A549 (cell line): ENCODE measurements around the gene D2HGDH. TPM values are rescaled to one million over a fixed set of nuclear protein-coding genes. Genes with fewer than 3 reads are reported as not detected.
A peak's percentile ranks its signal among the peaks of the same experiment; 100 is the strongest.

ENCODE experiments used
- ATAC-seq, 2 experiments: fragments of 200-7000 bp in 1 of 2; fragments of >200 bp in 1 of 2; cut with Nextera tagmentation in 1 of 2; cut with Tn5 transposase in 1 of 2; 3 replicates each; pipeline versions ENCODE4 v1.8.0 to v1.9.1; 2018 to 2020; ENCODE audit warnings: mild to moderate bottlenecking in 1 of 2, moderate library complexity in 1 of 2
- CTCF ChIA-PET: fragments of 300-600 bp; sonication (Branson Sonifier 250); formaldehyde crosslinking; extraction: SDS; loops from one replicate; lab custom pipeline; 2021; ENCODE audit warnings: antibody characterized with exemption, inconsistent platforms; lab: Yijun Ruan, JAX
- POLR2A ChIA-PET: fragments of 350-600 bp; formaldehyde crosslinking; extraction: SDS; loops from one replicate; lab custom pipeline; 2021; ENCODE audit warnings: antibody characterized with exemption, inconsistent platforms; lab: Yijun Ruan, JAX
- DNase-seq, 2 experiments: peaks; one replicate each; pipeline versions ENCODE4 v3.0.0 to v3.0.0-alpha.2; 2011 to 2016; ENCODE audit warnings: low read depth in 1 of 2, low spot score in 1 of 2
- FAIRE-seq: peaks from 2 replicates; lab custom pipeline; 2011; peaks lifted over from hg19 to GRCh38; lab: Jason Lieb, UNC
- H3K27ac ChIP-seq, 2 experiments: fragments of >200 bp; sonication (Bioruptor Twin); formaldehyde crosslinking; 3 replicates each; pipeline ENCODE4 v1.5.1; 2016 to 2017
- H3K4me1 ChIP-seq: fragments of >200 bp; sonication (Bioruptor Twin); formaldehyde crosslinking; 3 replicates; pipeline ENCODE4 v1.6.1; 2016
- H3K4me2 ChIP-seq: fragments of >200 bp; sonication (Bioruptor Twin); formaldehyde crosslinking; 3 replicates; pipeline ENCODE4 v1.6.1; 2016
- H3K4me3 ChIP-seq: fragments of >200 bp; sonication (Bioruptor Twin); formaldehyde crosslinking; 3 replicates; pipeline ENCODE4 v1.5.1; 2016
- H3K9me3 ChIP-seq: fragments of >200 bp; sonication (Bioruptor Twin); formaldehyde crosslinking; 3 replicates; pipeline ENCODE4 v1.6.1; 2016
- CHD2 ChIP-seq: fragments of 150-350 bp; IDR thresholded peaks from 2 replicates; pipeline ENCODE4 v1.6.1; 2014; ENCODE audit warnings: low read length; ENCODE audit not compliant: partially characterized antibody
- CHD4 ChIP-seq: fragments of 200-600 bp; sonication (generic); IDR thresholded peaks from 2 replicates; pipeline ENCODE4 v1.6.1; 2016; ENCODE audit warnings: antibody characterized with exemption, mild to moderate bottlenecking, borderline replicate concordance
- ELK1 ChIP-seq: fragments of 150-350 bp; IDR thresholded peaks from 2 replicates; pipeline ENCODE4 v1.6.1; 2014; ENCODE audit warnings: low read depth, mild to moderate bottlenecking, low read length
- FOSL2 ChIP-seq, 2 experiments: fragments of 450-650 bp in 1 of 2; fragments of >200 bp in 1 of 2; sonication (Bioruptor Twin) in 1 of 2; formaldehyde crosslinking; IDR thresholded peaks; 2 replicates each; pipeline versions ENCODE4 v1.5.0 to v1.6.1; 2016 to 2020; ENCODE audit warnings: mild to moderate bottlenecking in 1 of 2, moderate library complexity in 1 of 2
- GATA3 ChIP-seq: IDR thresholded peaks from 2 replicates; pipeline ENCODE4 v1.6.1; 2012; ENCODE audit warnings: borderline replicate concordance
- HEYL ChIP-seq: fragments of 250-450 bp; sonication (Bioruptor Pico); IDR thresholded peaks from 2 replicates; pipeline ENCODE4 v1.8.0; 2021; ENCODE audit warnings: mild to moderate bottlenecking, moderate library complexity
- HOXB13 ChIP-seq: fragments of 250-450 bp; sonication (Bioruptor Pico); IDR thresholded peaks from 2 replicates; pipeline ENCODE4 v1.5.0; 2020; ENCODE audit warnings: low read depth, mild to moderate bottlenecking, moderate library complexity
- JUN ChIP-seq, 2 experiments: fragments of >200 bp; sonication (Bioruptor Twin); formaldehyde crosslinking; IDR thresholded peaks; 2 replicates in 1 of 2; 3 replicates in 1 of 2; pipeline ENCODE4 v1.6.1; 2016 to 2017
- JUNB ChIP-seq: fragments of >200 bp; sonication (Bioruptor Twin); formaldehyde crosslinking; IDR thresholded peaks from 2 replicates; pipeline ENCODE4 v1.6.1; 2016
- KDM1A ChIP-seq: fragments of 200-600 bp; sonication (generic); IDR thresholded peaks from 2 replicates; pipeline ENCODE4 v1.6.1; 2016; ENCODE audit warnings: low read depth, mild to moderate bottlenecking
- MAX ChIP-seq: IDR thresholded peaks from 2 replicates; pipeline ENCODE4 v1.6.1; 2012
- PBX3 ChIP-seq: IDR thresholded peaks from 2 replicates; pipeline ENCODE4 v1.6.1; 2012
- POLR2A ChIP-seq: IDR thresholded peaks from 2 replicates; pipeline ENCODE4 v1.6.1; 2012; ENCODE audit warnings: mild to moderate bottlenecking, low read length
- RCOR1 ChIP-seq: fragments of 150-350 bp; IDR thresholded peaks from 2 replicates; pipeline ENCODE4 v1.6.1; 2014; ENCODE audit warnings: antibody characterized with exemption, low read length, low read depth
- SMC3 ChIP-seq: fragments of >200 bp; sonication (Bioruptor Twin); formaldehyde crosslinking; IDR thresholded peaks from 3 replicates; pipeline ENCODE4 v1.6.1; 2018; ENCODE audit warnings: inconsistent platforms
- SREBF2 ChIP-seq: fragments of 450-650 bp; IDR thresholded peaks from 2 replicates; pipeline ENCODE4 v1.6.1; 2014; ENCODE audit warnings: mild to moderate bottlenecking, moderate library complexity
- USF2 ChIP-seq: fragments of 450-650 bp; IDR thresholded peaks from 2 replicates; pipeline ENCODE4 v1.6.1; 2014; ENCODE audit warnings: antibody characterized with exemption
- WGBS: methylation state at CpG from one replicate; pipeline ENCODE4 v1.1.6; 2017; ENCODE audit errors: missing lambda C conversion rate; 5-methylcytosine and 5-hydroxymethylcytosine counted together
- polyA plus RNA-seq, 4 experiments: library from polyadenylated mRNA; depleted of rRNA in 3 of 4; stranded (reverse); fragments of >200 nt; fragmentation: RNase III in 1 of 4; extraction: RNeasy Plus Mini Kit Qiagen cat#74134 plus additional on column Dnase treatment in 1 of 4; gene quantifications; 2 replicates in 3 of 4; 3 replicates in 1 of 4; pipeline ENCODE4 v1.2.3, GENCODE V29; 2011 to 2017

The D2HGDH gene
- polyA plus RNA-seq, 2 of the 4 experiments (the other 2 are of a cell fraction), result 6.5 to 18.5 TPM

GRCh38 chr2:241722896-241723454 is 11.5 kb upstream of the D2HGDH start:
- CTCF ChIA-PET, result interaction anchor here (1.4 to 2.6 kb wide), 2 partner anchors 9 to 11 kb away, joined by 7 to 11 read pairs; partner anchors contain the start of gene D2HGDH
- H3K9me3 ChIP-seq, result peaks cover 14% of the 10 kb centered on the region
- no peak for ATAC-seq
- no peak overlapping the region for H3K4me2 ChIP-seq
- TF ChIP-seq JUN (IDR thresholded peaks at IDR 0.05) (no peak), HOXB13 (CRISPR knock-in tag) (no peak), MAX (no peak), CHD2 (no peak), GATA3 (no peak), KDM1A (no peak), JUNB (no peak), RCOR1 (no peak)
- DNase-seq, result no peak
- no peak overlapping the region for H3K27ac ChIP-seq
- POLR2A ChIA-PET, result no interaction called here
- H3K4me3 ChIP-seq, result no peak overlapping the region
- no peak for FAIRE-seq
- WGBS, result 98% methylated on average over 17 of the region's 21 CpGs
- H3K4me1 ChIP-seq, result no peaks in the 10 kb centered on the region

- no peak for DNase-seq
- no peak overlapping the region for H3K4me2 ChIP-seq
- WGBS, result 93% methylated on average over 39 of the region's 41 CpGs
- H3K4me3 ChIP-seq, result no peak overlapping the region
- H3K9me3 ChIP-seq, result peaks cover 14% of the 10 kb centered on the region
- ChIA-PET CTCF (interaction anchor here (0.9 to 2.6 kb wide), 4 partner anchors 8 to 154 kb away, joined by 3 to 11 read pairs (median 3); partner anchors contain the start of gene D2HGDH), POLR2A (no interaction called here)
- peak in 1 of 2 experiments; percentile 37; a peak in 3 of 6 replicates for ATAC-seq
- no peak for TF ChIP-seq SREBF2
- no peak for TF ChIP-seq PBX3
- TF ChIP-seq POLR2A, result no peak
- H3K4me1 ChIP-seq, result no peaks in the 10 kb centered on the region
- FAIRE-seq, result no peak
- H3K27ac ChIP-seq, result no peak overlapping the region
Observed at GRCh38 chr2:241724259-241724974, 10.0 kb upstream of the D2HGDH start.

GRCh38 chr2:241724975-241725870 is 9.2 kb upstream of the D2HGDH start:
- H3K9me3 ChIP-seq, result peaks cover 14% of the 10 kb centered on the region
- no peak for DNase-seq
- FAIRE-seq, result no peak
- TF ChIP-seq FOSL2 (IDR thresholded peaks at IDR 0.05) (no peak), FOSL2 (CRISPR knock-in tag; IDR thresholded peaks at IDR 0.05) (no peak), MAX (no peak), ELK1 (no peak), HEYL (CRISPR knock-in tag) (no peak), KDM1A (no peak), USF2 (no peak), SMC3 (no peak), HOXB13 (CRISPR knock-in tag) (no peak), CHD4 (no peak)
- H3K4me1 ChIP-seq, result no peaks in the 10 kb centered on the region
- ChIA-PET CTCF (interaction anchor here (0.6 to 2.6 kb wide), 4 partner anchors 8 to 25 kb away, joined by 3 to 11 read pairs (median 4); partner anchors contain the start of gene D2HGDH), POLR2A (no interaction called here)
- WGBS, result 96% methylated on average over 46 of the region's 76 CpGs
- no peak overlapping the region for H3K27ac ChIP-seq
- H3K4me2 ChIP-seq, result no peak overlapping the region
- H3K4me3 ChIP-seq, result no peak overlapping the region
- ATAC-seq, result no peak
